ENCODE results near the gene BEST4. TPM values are rescaled to one million over a fixed set of nuclear protein-coding genes. Genes with fewer than 3 reads are reported as not detected.
A peak's percentile ranks its signal among the peaks of the same experiment; 100 is the strongest.

Gene BEST4
- polyA plus RNA-seq, 1 of the 3 experiments (the other 2 are of a cell fraction) = 0.12 TPM

GRCh38 chr1:44803062-44803311 lies 15.0 kb upstream of the BEST4 start:
- Histone ChIP-seq H3K36me3 (replicated peaks in 1 of 2; ENCODE audit: control insufficient read depth in 1 of 2, insufficient read depth in 2 of 2, low read length in 1 of 2) (peaks cover 43 to 49% of the 10 kb centered on the region in 2 experiments), H3K9me3 (no peaks in the 10 kb centered on the region), H3K9ac (peak overlapping the region; percentile 98), H4K20me1 (ENCODE audit: insufficient read depth) (peaks cover 32% of the 10 kb centered on the region), H2AFZ (ENCODE audit: low read depth) (no peak overlapping the region), H3K4me1 (ENCODE audit: control insufficient read depth in 1 of 2, insufficient read depth in 2 of 2, low read depth in 1 of 2, low read length in 1 of 2) (peaks cover 34 to 40% of the 10 kb centered on the region in 2 experiments; a peak in 3 of 4 replicates), H3K9me2 (no peaks in the 10 kb centered on the region), H3K4me3 (ENCODE audit: low read depth in 2 of 2, low read length in 1 of 2) (peak overlapping the region; percentile 87 to 96; a peak in 3 of 4 replicates), H3K79me2 (ENCODE audit: insufficient read depth) (peaks cover 59% of the 10 kb centered on the region), H3K27ac (ENCODE audit: low read depth in 2 of 2, low read length in 1 of 2) (peak overlapping the region in 1 of 2 experiments; percentile 100; a peak in 1 of 4 replicates), H3F3A (replicated peaks; ENCODE audit: insufficient read depth) (peaks cover 38% of the 10 kb centered on the region), H3K4me2 (peak overlapping the region; percentile 98), H3K27me3 (ENCODE audit: insufficient read depth) (no peaks in the 10 kb centered on the region)
- no peak for DNase-seq
- POLR2A ChIA-PET = no interaction called here
- 100% methylated on average over 3 of the region's 9 CpGs for WGBS (ENCODE audit: low lambda C conversion rate)
- TF ChIP-seq FOSL2 (IDR thresholded peaks at IDR 0.05; ENCODE audit: borderline replicate concordance, low read depth) (no peak), CTCF (IDR thresholded peaks at IDR 0.05) (no peak), SMC3 (IDR thresholded peaks at IDR 0.05; ENCODE audit: low read depth, low read length) (no peak), POLR2AphosphoS5 (IDR thresholded peaks at IDR 0.05; ENCODE audit: low read depth, low read length) (no peak), GABPA (IDR thresholded peaks at IDR 0.05; ENCODE audit: low read depth) (no peak), ELF1 (IDR thresholded peaks at IDR 0.05) (no peak), RXRA (IDR thresholded peaks at IDR 0.05; ENCODE audit: borderline replicate concordance, low read depth) (no peak), RAD21 (IDR thresholded peaks at IDR 0.05; ENCODE audit: low read length) (no peak), IRF3 (IDR thresholded peaks at IDR 0.05; ENCODE audit: low read depth, low read length) (no peak), EZH2phosphoT487 (IDR thresholded peaks at IDR 0.05; ENCODE audit: borderline replicate concordance, low read depth) (no peak)
- CTCF ChIA-PET = no interaction called here

GRCh38 chr1:44802306-44803061 lies 14.5 kb upstream of the BEST4 start:
- POLR2A ChIA-PET = no interaction called here
- Histone ChIP-seq H3K79me2 (ENCODE audit: insufficient read depth) (peaks cover 57% of the 10 kb centered on the region), H3K4me2 (peak overlapping the region; percentile 98), H3K4me3 (ENCODE audit: low read depth in 2 of 2, low read length in 1 of 2) (peak overlapping the region; percentile 87 to 96; a peak in 3 of 4 replicates), H3K27ac (ENCODE audit: low read depth in 2 of 2, low read length in 1 of 2) (peak overlapping the region in 1 of 2 experiments; percentile 100; a peak in 2 of 4 replicates), H3K9me2 (no peaks in the 10 kb centered on the region), H2AFZ (ENCODE audit: low read depth) (no peak overlapping the region), H3K4me1 (ENCODE audit: control insufficient read depth in 1 of 2, insufficient read depth in 2 of 2, low read depth in 1 of 2, low read length in 1 of 2) (peaks cover 29 to 38% of the 10 kb centered on the region in 2 experiments; a peak in 3 of 4 replicates), H3F3A (replicated peaks; ENCODE audit: insufficient read depth) (peaks cover 36% of the 10 kb centered on the region), H4K20me1 (ENCODE audit: insufficient read depth) (peaks cover 32% of the 10 kb centered on the region), H3K9ac (peak overlapping the region; percentile 98), H3K9me3 (no peaks in the 10 kb centered on the region), H3K36me3 (replicated peaks in 1 of 2; ENCODE audit: control insufficient read depth in 1 of 2, insufficient read depth in 2 of 2, low read length in 1 of 2) (peaks cover 43 to 49% of the 10 kb centered on the region in 2 experiments), H3K27me3 (ENCODE audit: insufficient read depth) (no peaks in the 10 kb centered on the region)
- CTCF ChIA-PET = no interaction called here
- no peak for TF ChIP-seq RXRA (IDR thresholded peaks at IDR 0.05; ENCODE audit: borderline replicate concordance, low read depth)
- TF ChIP-seq EZH2phosphoT487 (IDR thresholded peaks at IDR 0.05; ENCODE audit: borderline replicate concordance, low read depth) = no peak
- no peak for TF ChIP-seq FOXM1 (IDR thresholded peaks at IDR 0.05; ENCODE audit: low read depth)
- no peak for TF ChIP-seq CHD2 (IDR thresholded peaks at IDR 0.05; ENCODE audit: low read length, partially characterized antibody)
- no peak for TF ChIP-seq TEAD4 (IDR thresholded peaks at IDR 0.05; ENCODE audit: borderline replicate concordance, insufficient read depth)
- TF ChIP-seq FOSL2 (IDR thresholded peaks at IDR 0.05; ENCODE audit: borderline replicate concordance, low read depth) = no peak
- TF ChIP-seq TAF1 (IDR thresholded peaks at IDR 0.05; ENCODE audit: borderline replicate concordance, low read depth, low read length) = no peak
- DNase-seq = no peak
- WGBS (ENCODE audit: low lambda C conversion rate) = 90% methylated on average over 8 of the region's 13 CpGs

All from SK-N-SH (cell line).